ELF-1 (cell line): Measurements from ENCODE around the gene NISCH.

ENCODE experiments used
- DNase-seq: peaks from one replicate; pipeline ENCODE4 v3.0.0-alpha.2; 2016; ENCODE audit warnings: low read depth, low spot score

Gene NISCH

DNA sequence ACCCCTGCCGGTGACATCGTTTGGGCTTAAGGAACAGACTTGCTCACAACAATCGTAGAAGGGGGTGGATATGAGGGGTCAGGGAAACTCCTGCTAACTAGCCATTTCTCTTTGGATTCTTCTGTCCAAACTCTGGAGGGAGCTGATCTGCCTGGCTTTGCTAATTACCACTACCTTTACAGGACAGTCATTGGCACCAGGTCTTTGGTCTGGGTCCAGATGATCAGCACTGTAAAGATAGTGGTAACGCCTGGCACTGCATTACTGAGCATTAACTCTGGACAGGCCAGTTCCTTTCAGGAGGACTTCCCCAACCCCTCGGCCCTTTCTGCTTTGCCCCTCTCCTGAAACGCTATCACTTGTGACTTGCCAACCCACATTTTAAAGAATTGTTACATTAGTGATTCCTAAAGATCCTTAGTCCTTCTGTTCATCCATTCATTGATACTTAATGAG is 81.8 kb downstream of the NISCH start:
- DNase-seq, result no peak

GRCh38 chr3:52537726-52538421 is 82.5 kb downstream of the NISCH start:
- DNase-seq, result no peak

DNA sequence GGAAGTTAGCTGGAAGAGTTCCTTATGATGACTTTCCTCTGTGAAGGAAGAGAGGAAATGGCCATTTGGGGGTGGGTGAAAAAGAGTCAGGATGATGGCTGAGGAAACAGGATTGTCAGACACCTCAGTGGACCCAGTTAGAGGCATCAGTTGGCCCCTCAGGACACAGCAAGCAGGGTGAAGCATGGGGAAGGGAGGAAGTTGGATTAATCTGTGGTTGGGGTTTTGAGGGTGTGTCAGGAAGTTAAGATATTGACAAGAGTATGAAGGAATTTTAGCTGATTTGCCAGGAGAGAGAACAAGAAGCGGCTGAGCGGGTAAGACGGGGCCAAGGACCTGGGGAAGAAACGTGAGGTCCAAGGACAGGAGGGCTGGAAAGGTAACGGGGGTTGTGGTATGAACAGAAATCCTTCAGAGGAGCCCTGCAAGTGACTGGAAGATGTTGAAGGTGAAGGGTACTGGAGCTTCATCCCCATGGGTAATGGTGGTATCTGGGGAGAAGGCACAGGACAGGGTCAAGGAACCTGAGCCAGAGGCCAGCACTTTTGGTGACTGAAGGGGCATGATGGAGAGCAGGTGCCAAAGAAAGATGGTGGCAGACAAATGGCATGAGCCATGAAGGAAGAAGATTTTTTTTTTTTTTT is 83.7 kb downstream of the NISCH start:
- DNase-seq, result no peak

DNA sequence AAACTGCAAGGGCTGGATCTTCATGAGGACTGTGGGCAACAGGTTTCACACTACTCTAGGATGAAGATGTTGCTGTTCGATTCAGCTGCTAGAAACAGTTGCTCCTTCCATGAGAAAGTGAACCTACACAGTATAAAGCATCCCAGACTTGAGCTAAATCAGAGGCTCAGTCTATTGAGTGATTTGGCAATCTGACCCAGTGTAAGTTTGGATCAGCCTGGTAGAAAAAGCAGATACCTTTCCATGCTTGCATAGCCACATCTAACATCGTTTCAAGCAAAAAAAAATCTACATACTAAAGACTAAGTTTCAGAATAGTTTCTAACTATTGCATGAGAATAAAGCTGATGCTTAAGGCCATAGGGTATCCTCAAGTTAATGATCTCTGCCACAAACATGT is 85.6 kb downstream of the NISCH start:
- no peak for DNase-seq
